GM12865 (cell line): ENCODE data around the gene TENM3.

Experiments used
- DNase-seq: peaks from one replicate; pipeline ENCODE4 v3.0.0; 2010; ENCODE audit warnings: low read depth
- H3K4me3 ChIP-seq: 2 replicates; pipeline ENCODE4 v1.5.1; 2011; ENCODE audit warnings: mild to moderate bottlenecking, low read depth, low read length, control low read depth
- TF ChIP-seq, protein P1 (sequence below): IDR thresholded peaks from 2 replicates; pipeline ENCODE4 v1.5.1; 2011; ENCODE audit warnings: low read length, control low read depth, low read depth, inconsistent platforms; ENCODE audit not compliant: insufficient read depth; ENCODE audit errors: missing control alignments

Gene TENM3

DNA sequence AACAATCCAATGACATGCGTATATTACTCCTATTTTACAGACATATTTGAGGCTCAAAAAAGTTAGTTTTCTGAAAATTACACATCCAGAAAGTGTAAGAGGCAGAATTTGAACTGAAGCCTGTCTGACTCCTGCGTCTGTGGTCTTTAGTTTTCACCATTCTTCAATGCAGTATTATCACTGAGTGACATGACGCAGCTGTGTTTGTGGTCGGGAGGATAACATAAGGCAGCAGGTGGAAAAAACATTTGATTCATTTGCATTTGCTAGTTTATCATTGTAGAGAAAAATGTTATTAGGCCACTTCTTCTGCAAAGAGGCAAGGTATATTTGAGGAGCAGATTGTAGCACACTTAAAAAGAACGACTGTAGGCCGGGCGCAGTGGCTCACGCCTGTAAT, 186.7 kb downstream of the TENM3 start:
- H3K4me3 ChIP-seq, result no peak overlapping the region
- DNase-seq, result no peak
- TF ChIP-seq, protein P1, sequence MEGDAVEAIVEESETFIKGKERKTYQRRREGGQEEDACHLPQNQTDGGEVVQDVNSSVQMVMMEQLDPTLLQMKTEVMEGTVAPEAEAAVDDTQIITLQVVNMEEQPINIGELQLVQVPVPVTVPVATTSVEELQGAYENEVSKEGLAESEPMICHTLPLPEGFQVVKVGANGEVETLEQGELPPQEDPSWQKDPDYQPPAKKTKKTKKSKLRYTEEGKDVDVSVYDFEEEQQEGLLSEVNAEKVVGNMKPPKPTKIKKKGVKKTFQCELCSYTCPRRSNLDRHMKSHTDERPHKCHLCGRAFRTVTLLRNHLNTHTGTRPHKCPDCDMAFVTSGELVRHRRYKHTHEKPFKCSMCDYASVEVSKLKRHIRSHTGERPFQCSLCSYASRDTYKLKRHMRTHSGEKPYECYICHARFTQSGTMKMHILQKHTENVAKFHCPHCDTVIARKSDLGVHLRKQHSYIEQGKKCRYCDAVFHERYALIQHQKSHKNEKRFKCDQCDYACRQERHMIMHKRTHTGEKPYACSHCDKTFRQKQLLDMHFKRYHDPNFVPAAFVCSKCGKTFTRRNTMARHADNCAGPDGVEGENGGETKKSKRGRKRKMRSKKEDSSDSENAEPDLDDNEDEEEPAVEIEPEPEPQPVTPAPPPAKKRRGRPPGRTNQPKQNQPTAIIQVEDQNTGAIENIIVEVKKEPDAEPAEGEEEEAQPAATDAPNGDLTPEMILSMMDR, result no peak

DNA sequence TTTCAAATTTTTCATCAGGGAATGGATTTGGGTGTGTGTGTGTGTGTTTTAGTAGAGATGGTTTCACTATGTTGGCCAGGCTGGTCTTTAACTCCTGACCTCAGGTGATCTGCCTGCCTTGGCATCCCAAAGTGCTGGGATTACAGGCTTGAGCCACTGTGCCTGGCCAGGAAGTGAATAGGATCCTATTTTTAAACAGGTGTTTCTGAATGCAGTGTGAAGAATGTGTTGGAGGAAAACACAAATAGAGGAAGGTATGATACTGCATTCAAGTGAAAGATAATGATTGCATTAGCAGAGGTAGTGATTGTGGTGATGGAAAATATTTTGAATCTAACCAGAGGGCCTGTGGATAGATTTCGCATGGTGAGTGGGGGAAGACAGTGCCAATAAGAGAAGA, 189.6 kb downstream of the TENM3 start:
- H3K4me3 ChIP-seq, result no peak overlapping the region
- TF ChIP-seq, protein P1, result no peak

DNA sequence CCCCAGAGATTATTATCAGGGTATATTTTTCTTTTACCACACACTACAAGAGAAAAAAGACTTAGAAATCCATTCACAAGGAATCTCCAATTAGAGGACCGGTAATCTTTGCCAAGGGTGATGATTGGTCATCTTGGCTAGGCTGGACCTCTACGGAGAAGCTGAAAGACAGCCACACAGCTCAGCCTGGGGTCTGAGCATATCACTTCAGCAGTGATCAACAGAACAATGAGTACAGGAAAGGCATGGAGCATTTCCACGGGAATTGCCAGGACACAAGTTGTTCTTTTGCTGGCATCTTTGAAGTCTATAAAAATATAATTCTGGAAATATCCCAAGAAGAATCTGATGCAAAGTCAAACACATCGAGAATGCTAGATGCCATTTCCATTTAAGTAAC, 191.5 kb downstream of the TENM3 start:
- TF ChIP-seq, protein P1, result no peak
- no peak for DNase-seq
- H3K4me3 ChIP-seq, result no peak overlapping the region

More for the DNA sequence above, 189.6 kb downstream of the TENM3 start:
- no peak for DNase-seq

DNA sequence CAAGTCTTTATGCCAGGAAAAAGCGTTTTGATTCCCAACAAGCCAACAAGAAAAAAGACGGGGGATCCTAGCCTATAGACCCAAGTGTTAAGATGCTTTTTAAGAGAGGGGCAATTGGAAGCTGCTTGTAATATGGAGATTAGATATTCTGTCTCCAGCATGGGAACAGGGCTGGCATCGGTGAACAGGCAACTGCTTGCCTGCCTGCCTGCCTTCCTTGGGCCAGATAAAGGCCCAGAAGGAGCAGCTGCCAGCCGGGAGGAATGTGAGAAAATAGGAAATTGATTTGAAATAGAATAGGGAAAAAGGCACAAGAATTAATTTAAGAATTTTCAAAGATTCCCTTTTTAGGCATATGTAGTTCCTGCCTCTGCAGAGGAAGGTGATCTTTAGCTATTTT, 192.2 kb downstream of the TENM3 start:
- no peak for DNase-seq
- no peak overlapping the region for H3K4me3 ChIP-seq
- TF ChIP-seq, protein P1, result no peak

DNA sequence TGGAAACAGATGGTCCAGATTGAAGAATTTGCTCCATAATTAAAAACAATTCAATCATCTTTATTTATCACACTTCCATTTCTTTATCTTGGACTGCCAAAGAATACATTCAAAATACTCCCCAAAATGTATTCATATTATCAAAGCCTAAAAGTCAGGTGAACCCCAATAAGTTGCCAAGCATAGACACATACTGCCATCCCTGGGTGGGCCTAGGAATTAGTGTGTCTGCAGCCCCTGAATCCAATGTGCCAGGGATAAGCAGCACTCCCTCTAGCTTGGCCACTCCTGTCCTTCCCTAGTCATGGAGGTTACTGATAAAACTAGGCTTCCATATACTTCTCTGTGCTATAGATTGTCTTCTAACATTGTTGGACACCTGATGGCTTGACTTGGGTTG, 199.9 kb downstream of the TENM3 start:
- TF ChIP-seq, protein P1, result peak; percentile 15
- no peak overlapping the region for H3K4me3 ChIP-seq
- DNase-seq, result no peak

DNA sequence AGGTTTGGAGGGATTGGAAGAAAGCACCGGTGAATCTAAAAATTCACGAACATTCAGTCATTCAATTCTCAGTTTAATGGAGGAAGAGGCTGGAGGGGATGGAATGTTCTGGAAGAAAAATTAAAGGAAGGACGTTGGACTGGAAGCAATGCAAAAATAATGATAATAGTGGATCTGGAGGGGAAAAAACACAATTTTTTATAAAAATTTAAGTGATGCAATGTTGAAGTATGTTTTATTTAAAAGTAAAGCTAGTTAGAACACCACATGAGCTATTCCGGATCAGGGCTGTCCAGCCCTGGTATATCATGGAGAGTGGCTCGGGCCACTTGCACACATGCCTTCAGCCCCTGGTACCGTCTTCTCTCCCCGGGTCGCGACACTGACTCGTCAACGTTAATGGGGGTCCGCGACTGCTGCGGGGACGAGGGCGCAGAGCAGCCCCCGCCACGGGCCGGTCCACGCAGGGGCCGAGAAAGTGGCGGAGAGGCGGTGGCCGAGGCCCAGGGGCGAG, 204.6 kb downstream of the TENM3 start:
- no peak overlapping the region for H3K4me3 ChIP-seq
- TF ChIP-seq, protein P1, result no peak
- DNase-seq, result no peak

DNA sequence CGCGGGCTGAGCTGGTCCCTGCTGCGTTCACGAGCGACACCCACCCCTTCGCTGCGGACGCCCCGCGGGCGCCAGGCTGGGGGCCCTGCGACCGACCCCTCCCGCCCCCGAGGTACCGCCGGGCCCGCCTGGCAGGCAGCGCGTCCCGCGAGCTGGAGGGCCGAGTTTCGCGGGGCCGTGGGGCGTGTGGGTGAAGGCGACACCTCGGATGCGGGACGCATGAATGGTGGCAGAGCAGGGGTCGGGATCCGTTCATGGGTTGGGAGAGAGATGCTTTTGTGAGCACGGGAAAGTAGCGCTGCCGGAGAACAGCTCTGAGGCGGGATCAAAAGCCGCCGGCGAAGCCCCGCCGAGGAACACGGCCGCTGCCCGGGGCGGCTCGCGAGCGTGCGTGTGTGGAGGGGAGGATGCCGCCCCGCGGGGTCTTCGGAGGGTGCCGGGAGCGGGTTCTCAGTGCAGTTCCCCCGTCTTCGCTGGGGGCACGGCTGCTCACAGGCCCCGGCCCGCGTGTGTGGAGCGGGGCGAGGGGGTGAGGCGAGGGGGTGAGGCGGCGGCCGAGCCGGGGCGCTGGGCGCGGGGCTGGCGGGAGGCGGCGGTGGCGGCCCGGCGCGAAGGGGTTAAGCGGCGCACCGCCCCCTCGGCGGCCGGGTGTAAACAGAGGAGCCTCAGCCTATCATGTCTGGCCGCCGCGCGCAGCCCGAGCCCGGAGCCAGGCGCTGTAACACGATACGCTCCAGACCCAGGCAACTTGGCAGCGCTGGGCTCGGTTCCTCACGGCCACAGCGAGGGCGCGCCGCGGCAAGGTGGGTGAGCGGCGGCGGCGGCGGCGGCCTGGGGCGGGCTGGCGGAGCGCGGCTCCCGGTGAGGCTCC, 205.3 kb downstream of the TENM3 start:
- TF ChIP-seq, protein P1, result no peak
- no peak overlapping the region for H3K4me3 ChIP-seq
- peak; percentile 57 for DNase-seq
